HCT116 (cell line): ENCODE results near the gene FGF1.

Source experiments
- CEBPB ChIP-seq: IDR thresholded peaks from 2 replicates; pipeline ENCODE4 v1.6.1; 2012; ENCODE audit warnings: low read depth
- CTCF ChIP-seq, 3 experiments: fragments of 200-600 bp in 1 of 3; sonication (generic) in 1 of 3; IDR thresholded peaks in 2 of 3; conservative IDR thresholded peaks in 1 of 3; 2 replicates each; pipeline ENCODE4 v1.5.1; 2012 to 2017; ENCODE audit warnings: low read depth in 2 of 3, low read length in 2 of 3, antibody characterized with exemption in 1 of 3, borderline replicate concordance in 1 of 3, control low read depth in 1 of 3, mild to moderate bottlenecking in 1 of 3, mixed read lengths in 1 of 3, mixed run types in 1 of 3, moderate library complexity in 1 of 3; ENCODE audit not compliant: insufficient read depth in 1 of 3
- EZH2 ChIP-seq: fragments of 200-600 bp; sonication (generic); IDR thresholded peaks from 2 replicates; pipeline ENCODE4 v1.6.1; 2017; ENCODE audit warnings: antibody characterized with exemption, mixed run types
- FOSL1 ChIP-seq: IDR thresholded peaks from 2 replicates; pipeline ENCODE4 v1.6.1; 2012; ENCODE audit warnings: low read depth
- POLR2A ChIP-seq: IDR thresholded peaks from 2 replicates; pipeline ENCODE4 v1.7.0; 2011; ENCODE audit warnings: borderline replicate concordance; ENCODE audit not compliant: insufficient read depth, insufficient read length; ENCODE audit errors: extremely low read depth
- POLR2AphosphoS5 ChIP-seq: IDR thresholded peaks from 2 replicates; pipeline ENCODE4 v1.6.1; 2011; ENCODE audit warnings: mild to moderate bottlenecking, low read depth, low read length, moderate library complexity
- SIN3A ChIP-seq: IDR thresholded peaks from 2 replicates; pipeline ENCODE4 v1.6.1; 2012; ENCODE audit warnings: low read depth
- ZNF274 ChIP-seq: fragments of 200-500 bp; sonication (Bioruptor generic); IDR thresholded peaks from 2 replicates; pipeline ENCODE4 v1.6.1; 2014; ENCODE audit warnings: mild to moderate bottlenecking, low read depth, low read length, inconsistent platforms
- TF ChIP-seq, protein P1 (sequence below): IDR thresholded peaks from 2 replicates; pipeline ENCODE4 v1.6.1; 2012
- TF ChIP-seq, protein P2 (sequence below): IDR thresholded peaks from 2 replicates; pipeline ENCODE4 v1.6.1; 2012; ENCODE audit warnings: low read depth

GRCh38 chr5:142547445-142548380 lies 138.2 kb downstream of the FGF1 start:
- no peak for TF ChIP-seq CTCF (IDR thresholded peaks at IDR 0.05 in 2 of 3, conservative IDR thresholded peaks at IDR 0.05 in 1 of 3; ENCODE audit: borderline replicate concordance in 1 of 3, insufficient read depth in 1 of 3, low read depth in 2 of 3, low read length in 2 of 3)
- TF ChIP-seq POLR2A, result no peak
- TF ChIP-seq CEBPB, result peak; percentile 48
- no peak for TF ChIP-seq FOSL1
- no peak for TF ChIP-seq ZNF274
- TF ChIP-seq, protein P1, sequence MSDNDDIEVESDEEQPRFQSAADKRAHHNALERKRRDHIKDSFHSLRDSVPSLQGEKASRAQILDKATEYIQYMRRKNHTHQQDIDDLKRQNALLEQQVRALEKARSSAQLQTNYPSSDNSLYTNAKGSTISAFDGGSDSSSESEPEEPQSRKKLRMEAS, result 0 out of 2 replicates have a peak, but pooled peaks have one; percentile 22
- TF ChIP-seq SIN3A, result no peak
- no peak for TF ChIP-seq EZH2
- TF ChIP-seq, protein P2, sequence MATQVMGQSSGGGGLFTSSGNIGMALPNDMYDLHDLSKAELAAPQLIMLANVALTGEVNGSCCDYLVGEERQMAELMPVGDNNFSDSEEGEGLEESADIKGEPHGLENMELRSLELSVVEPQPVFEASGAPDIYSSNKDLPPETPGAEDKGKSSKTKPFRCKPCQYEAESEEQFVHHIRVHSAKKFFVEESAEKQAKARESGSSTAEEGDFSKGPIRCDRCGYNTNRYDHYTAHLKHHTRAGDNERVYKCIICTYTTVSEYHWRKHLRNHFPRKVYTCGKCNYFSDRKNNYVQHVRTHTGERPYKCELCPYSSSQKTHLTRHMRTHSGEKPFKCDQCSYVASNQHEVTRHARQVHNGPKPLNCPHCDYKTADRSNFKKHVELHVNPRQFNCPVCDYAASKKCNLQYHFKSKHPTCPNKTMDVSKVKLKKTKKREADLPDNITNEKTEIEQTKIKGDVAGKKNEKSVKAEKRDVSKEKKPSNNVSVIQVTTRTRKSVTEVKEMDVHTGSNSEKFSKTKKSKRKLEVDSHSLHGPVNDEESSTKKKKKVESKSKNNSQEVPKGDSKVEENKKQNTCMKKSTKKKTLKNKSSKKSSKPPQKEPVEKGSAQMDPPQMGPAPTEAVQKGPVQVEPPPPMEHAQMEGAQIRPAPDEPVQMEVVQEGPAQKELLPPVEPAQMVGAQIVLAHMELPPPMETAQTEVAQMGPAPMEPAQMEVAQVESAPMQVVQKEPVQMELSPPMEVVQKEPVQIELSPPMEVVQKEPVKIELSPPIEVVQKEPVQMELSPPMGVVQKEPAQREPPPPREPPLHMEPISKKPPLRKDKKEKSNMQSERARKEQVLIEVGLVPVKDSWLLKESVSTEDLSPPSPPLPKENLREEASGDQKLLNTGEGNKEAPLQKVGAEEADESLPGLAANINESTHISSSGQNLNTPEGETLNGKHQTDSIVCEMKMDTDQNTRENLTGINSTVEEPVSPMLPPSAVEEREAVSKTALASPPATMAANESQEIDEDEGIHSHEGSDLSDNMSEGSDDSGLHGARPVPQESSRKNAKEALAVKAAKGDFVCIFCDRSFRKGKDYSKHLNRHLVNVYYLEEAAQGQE, result no peak
- no peak for TF ChIP-seq POLR2AphosphoS5
